Retinal pigment epithelial cell (primary cell): ENCODE data around the gene TNFRSF1B.
A peak's percentile ranks its signal among the peaks of the same experiment; 100 is the strongest.

Experiments
- DNase-seq: peaks from one replicate; pipeline ENCODE4 v3.0.0-alpha.2; 2010; ENCODE audit warnings: low read depth
- H3K4me3 ChIP-seq: 2 replicates; pipeline ENCODE4 v1.5.1; 2011; ENCODE audit warnings: mild to moderate bottlenecking, low read length, control low read depth, moderate library complexity
- TF ChIP-seq, protein P1 (sequence below): conservative IDR thresholded peaks from 2 replicates; pipeline ENCODE4 v1.5.1; 2011; ENCODE audit warnings: low read depth, low read length, control low read depth, inconsistent platforms

Gene TNFRSF1B

DNA sequence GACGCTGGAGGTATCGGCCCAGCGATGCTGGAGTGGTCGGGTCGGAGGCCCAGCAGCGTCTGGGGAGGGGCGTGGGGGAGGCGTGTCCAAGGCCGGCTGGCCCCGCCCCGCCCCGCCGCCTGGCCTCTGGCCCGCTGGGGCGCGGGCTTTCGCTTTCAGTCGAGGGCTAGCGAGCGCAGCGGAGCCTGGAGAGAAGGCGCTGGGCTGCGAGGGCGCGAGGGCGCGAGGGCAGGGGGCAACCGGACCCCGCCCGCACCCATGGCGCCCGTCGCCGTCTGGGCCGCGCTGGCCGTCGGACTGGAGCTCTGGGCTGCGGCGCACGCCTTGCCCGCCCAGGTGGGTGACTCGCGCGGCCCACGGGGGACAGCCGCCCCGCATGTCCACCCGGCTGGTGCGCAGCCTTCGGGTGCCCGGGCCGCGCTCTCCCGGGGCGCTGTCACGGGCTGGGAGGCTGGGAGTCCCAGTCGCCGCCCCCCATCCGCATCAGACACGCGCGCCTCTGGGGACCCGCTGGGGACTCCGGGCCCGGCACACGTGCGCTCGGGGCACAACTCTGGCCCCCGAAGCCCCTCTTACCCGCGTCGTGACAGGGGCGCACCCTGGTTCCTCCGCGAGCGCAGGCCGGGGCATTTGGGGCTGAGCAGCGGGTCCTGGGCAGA is at the start of gene TNFRSF1B:
TSS of gene TNFRSF1B (plus strand) at position 158 of the 659 bp plus-strand sequence. CDS start at position 259, 101 bp downstream.
- TF ChIP-seq, protein P1, sequence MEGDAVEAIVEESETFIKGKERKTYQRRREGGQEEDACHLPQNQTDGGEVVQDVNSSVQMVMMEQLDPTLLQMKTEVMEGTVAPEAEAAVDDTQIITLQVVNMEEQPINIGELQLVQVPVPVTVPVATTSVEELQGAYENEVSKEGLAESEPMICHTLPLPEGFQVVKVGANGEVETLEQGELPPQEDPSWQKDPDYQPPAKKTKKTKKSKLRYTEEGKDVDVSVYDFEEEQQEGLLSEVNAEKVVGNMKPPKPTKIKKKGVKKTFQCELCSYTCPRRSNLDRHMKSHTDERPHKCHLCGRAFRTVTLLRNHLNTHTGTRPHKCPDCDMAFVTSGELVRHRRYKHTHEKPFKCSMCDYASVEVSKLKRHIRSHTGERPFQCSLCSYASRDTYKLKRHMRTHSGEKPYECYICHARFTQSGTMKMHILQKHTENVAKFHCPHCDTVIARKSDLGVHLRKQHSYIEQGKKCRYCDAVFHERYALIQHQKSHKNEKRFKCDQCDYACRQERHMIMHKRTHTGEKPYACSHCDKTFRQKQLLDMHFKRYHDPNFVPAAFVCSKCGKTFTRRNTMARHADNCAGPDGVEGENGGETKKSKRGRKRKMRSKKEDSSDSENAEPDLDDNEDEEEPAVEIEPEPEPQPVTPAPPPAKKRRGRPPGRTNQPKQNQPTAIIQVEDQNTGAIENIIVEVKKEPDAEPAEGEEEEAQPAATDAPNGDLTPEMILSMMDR = no peak
- no peak for DNase-seq

GRCh38 chr1:12121212-12122003 is 45.4 kb upstream of the TNFRSF1B start:
- no peak for DNase-seq
- no peak overlapping the region for H3K4me3 ChIP-seq
- TF ChIP-seq, protein P1 = no peak

More for the DNA sequence above, at the start of gene TNFRSF1B:
- H3K4me3 ChIP-seq = no peak within 1 kb of the TSS

- no peak overlapping the region for H3K4me3 ChIP-seq
- TF ChIP-seq, protein P1 = no peak
- DNase-seq = no peak
These were observed 43.6 kb upstream of the TNFRSF1B start for GRCh38 chr1:12123172-12123571.

- TF ChIP-seq, protein P1 = peak; percentile 96
- H3K4me3 ChIP-seq = no peak overlapping the region
- DNase-seq = no peak
These were observed 41.9 kb upstream of the TNFRSF1B start for GRCh38 chr1:12124693-12125421.

GRCh38 chr1:12125422-12126355 is 41.1 kb upstream of the TNFRSF1B start:
- no peak for DNase-seq
- TF ChIP-seq, protein P1 = no peak
- no peak overlapping the region for H3K4me3 ChIP-seq

- no peak for DNase-seq
- no peak overlapping the region for H3K4me3 ChIP-seq
- TF ChIP-seq, protein P1 = no peak
These were observed 40.0 kb upstream of the TNFRSF1B start for GRCh38 chr1:12126781-12127180.
